Fibroblast of skin of left quadriceps (primary cell): ENCODE data around the gene CCDC33.

Source experiments
- DNase-seq, 2 experiments: peaks; one replicate each; pipeline ENCODE4 v3.0.0-alpha.2; 2013; ENCODE audit warnings: low read depth in 2 of 2

The CCDC33 gene

DNA sequence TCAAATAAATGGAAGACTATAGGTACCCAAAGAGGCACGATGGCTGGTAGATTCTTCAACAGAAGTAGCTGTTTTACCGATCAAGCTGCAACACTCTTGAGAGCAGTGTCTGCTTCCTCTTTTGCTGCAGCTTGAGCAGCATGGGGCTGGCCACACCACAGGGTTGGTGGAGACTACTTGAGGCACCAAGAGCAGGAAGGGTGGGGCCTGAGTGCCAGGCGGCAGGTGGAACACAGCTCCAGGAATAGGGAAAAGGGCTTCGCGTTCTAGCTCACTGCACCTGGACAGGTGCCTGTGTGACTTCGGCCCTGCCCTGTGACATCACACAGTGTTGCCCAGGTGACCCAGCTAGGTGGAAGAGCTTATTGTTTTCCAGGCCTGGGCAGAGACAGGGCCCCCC is at the start of gene CCDC33:
TSS of gene CCDC33 (plus strand) at position 365 of the 400 bp plus-strand sequence. CDS start 394 bp downstream, outside the sequence.
- DNase-seq, result no peak

DNA sequence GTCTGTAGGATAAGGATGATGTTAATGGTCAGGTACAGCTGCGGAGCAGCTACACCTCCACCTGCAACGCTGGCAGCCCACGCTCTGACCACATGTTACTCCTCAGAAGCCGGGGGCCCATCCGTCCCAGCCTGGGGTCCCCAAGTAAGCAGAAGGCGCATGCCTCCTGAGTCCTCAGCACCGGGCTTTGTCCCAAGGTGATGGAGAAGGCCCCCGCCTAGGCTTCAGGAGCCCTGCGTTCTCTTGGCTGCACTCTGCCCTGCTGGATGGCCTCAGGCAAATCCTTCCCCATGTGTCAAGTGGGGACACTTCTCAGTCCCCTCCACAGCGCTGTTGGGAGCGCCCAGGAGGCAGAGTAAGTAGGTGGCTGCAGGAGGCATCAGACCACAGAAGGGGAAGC is 47.9 kb upstream of the CCDC33 start:
- no peak for DNase-seq

DNA sequence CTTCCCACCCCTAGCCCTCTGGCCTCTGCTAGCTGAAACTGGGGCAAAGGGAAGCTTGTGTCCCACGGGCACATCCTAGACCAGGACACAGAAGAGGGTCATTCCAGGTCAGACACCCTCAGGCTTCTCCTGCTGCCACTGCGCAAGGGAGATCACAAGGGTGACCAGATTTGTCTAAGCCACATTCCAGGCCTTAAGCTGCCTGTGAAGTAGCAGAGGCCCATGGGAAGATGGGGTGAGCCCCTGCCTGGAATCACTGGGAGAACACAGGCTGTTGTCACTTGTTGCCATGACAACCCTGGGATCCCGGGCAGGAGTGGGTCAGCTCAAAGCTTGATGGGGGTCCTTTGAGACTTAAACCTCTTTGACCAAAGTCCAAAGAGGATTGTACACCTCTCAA is 44.3 kb upstream of the CCDC33 start:
- no peak for DNase-seq

DNA sequence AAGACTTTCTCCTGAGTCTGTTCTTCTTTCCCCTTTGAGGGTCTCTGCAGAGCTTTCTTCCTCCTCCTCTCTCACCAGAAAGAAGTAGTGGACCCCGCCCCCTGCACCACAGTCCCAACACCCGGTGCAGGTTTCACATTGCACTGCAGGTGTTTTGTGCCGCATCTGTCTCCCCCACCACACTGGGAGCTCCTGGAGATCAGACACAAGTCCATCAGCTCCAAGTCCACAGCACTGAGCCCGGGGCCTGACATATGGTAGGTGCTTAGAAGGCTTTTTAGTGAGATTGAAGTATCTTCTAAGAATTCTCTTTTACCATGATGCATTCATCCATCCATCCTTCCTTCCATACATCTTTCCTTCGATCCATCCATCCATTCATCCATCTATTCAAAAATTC is 43.4 kb upstream of the CCDC33 start:
- no peak for DNase-seq

DNA sequence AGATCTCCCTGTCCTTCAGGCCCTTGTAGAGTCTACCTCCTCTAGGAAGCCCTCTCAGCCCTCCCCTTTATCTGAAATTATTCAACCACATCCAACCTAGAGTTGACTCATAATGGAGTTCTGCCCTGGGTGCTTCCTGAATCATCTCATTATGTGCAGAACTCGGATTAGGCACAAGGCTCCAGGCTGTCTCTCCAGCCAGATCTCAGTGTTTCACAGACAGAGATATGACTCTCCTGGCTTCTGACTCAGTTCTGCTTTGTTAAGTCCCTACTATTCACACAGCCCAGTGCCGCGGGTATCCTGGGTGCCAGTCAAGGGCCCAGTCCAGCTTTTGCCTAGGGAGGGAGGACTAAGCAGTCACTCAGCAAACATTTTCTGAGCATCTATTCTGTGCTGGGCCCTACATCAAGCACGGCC is 42.8 kb upstream of the CCDC33 start:
- peak; percentile 58 to 60 for DNase-seq

DNA sequence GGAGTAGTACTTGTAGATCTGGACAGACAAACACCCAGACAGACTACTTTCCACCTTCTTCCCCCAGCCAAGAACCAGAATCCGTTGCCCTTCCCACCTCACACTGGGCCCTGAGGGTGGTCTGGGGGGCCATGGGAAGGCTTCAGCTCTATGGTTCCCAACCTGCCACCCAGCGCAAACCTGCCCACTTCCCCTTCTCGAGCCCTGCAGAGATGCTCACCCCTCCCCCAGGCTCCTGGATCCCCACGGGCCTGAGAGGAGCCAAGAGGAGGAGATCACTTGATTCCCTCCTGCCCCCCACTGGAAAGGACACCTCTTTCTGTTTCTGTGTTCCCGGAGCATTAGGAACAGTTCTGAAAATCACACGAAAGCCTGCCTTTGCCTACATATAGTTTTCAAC is 42.2 kb upstream of the CCDC33 start:
- DNase-seq, result no peak

DNA sequence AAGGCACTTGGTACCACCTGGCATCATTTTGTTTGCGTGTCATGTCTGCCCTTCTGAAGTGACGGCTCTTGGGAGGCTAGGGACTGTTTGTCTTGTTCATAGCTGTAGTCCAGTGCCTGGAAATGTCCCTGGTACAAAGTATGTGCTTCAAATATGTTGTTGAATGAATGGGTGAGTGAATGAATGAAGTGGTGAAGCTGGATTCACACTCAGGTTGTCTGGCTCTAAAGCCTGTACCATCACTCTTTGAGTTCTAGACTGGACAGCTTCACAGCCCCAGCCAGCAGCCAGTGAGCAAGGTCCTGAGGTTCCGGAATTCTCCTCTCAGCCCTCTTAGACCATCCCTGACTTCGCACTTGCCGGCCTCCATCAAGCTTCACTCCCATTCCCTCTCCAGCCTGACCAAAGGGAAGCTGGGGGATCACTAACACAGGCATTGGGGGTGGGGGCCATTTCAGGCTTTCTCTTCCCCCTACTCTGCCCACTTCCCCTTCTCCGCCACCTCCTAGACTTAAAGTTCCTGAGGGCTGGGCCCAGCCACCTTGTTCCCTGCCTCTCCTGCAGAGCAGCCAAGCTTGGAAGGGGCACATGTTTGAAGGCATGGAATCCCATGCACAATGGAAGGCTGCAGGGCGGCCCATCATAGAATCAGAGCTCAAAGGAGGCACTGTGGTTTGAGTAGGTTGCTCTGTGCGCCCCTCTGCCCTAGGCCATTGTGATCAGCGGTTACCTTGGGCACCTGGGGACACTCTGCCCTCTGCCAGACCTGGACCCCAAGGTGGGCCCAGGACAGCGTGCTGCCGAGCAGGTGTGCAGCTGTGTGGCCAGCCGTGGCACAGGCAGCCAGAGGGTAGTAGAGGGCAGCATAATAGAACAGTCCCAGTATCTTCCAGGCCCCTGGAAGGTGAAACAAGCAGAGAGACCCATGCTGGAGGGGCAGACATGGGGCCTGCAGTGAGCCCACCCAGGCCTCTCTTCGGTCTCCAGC is 41.3 kb upstream of the CCDC33 start:
- DNase-seq, result no peak

DNA sequence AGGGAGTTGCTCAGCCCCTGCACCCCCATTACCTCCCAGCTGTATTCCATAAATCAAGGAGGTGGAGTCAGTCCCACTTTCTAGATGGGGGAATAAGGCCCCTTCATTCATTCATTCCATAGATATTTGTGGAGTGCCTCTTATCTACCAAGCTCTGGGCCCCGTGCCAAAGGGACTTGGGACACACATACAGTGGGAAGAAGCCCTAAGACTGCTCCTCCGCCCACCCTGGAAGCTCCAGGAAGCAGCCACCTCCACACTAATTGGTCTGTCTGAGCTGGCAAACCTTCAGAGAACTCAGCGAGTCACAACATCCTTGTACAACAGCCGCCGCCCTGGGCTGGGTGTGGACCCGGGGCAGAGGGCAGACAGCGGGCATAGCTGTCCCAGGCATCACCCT is 40.0 kb upstream of the CCDC33 start:
- peak; percentile 96 for DNase-seq

DNA sequence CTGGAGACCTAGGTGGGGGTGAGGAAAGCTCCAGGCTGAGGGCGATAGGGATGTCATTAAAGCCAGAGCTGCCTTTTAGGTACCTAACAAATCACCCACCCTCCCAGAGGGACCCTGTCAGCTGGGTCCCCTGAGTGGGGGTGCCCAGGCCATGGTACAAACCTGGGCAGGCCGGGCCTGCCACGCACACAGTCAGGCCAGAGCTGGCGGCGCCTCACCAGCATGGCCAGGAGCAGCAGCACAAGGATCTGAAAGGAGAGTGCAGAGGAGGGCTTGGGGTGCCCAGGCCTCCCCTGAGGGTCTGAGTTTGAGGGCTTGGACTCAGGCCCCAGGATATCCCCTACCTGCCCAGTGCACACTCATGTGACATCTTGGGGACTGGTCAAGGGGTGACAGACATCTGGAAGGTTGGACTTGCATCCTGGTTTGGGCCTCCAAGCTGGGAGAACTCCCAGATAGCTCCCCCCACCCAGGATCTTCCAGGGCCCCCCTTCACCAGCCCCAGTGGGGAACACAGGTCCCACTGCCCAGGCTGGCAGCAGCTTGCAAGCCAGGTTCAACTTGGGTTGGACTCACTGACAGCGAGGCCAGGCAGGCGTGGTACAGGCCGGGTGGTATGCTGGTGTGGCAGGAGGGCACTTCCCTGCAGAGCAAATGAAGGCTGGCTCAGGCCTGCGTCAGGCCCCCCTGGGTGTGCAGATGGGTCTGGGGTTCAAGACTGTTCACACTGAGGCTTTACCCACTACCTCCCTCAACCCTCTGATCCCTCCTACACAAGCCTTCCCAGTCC is 38.8 kb upstream of the CCDC33 start:
- no peak for DNase-seq

DNA sequence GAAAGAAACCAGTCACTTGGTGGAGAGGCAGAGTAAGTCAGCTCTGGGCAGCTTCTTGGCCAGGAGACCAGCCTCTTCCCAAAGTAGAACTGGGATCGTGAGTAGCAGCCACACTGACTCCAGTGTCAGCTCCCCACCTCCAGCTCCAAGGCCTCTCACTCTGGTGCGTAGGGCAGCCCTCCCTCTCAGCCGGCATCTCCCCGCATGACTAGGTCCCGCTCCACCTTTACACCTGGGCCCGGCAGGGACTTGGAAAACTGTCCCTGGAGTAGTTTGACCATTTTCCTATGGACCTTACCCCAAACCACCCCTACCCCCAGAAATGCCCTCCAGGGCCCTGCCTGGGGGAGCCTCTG is 36.9 kb upstream of the CCDC33 start:
- no peak for DNase-seq

DNA sequence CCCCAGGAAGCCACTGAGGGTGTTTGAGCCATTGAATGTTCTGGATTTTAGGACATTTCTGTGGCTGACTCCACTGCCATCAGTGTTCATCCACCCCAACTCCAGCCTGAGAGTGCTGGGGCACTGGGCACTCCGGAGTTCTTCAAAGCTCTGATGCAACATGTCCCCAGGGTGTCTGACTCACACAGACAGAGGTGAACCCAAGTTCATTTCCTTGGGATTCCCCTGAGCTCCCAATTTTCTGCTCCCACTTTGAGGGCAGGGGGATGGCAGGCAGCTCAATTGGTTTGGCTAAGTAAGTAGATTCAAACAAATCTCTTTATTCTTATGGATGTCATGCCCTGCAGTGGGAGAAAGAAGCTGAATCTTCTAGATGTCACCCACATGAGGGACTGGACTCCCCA is 35.7 kb upstream of the CCDC33 start:
- peak in 1 of 2 experiments; percentile 44 for DNase-seq

DNA sequence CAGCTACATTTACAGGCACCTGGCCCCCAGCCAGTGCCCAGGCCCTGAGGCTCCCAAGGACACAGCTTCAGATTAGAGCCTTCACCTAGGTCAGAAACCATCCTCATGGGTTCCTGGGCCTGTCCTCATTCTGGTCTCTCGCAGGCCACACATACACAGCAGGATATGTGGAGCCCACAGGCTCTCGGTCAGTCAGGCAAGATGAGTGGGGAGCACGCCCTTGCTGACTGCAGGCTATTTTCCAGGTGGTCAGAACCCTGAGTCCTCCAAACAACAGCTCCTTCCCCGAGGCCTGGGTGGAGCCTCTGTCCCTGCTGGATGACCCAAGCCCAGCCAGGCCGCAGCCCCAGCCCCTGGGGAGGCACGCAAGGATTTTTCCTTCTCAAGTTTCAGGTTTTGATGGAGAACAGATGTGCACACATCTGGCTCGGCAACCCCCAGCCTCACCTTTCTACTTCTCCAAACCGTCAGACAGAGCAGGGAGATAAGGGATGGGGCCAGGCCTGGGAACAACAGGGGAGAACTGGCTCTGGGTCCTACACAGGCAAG is 35.2 kb upstream of the CCDC33 start:
- no peak for DNase-seq

DNA sequence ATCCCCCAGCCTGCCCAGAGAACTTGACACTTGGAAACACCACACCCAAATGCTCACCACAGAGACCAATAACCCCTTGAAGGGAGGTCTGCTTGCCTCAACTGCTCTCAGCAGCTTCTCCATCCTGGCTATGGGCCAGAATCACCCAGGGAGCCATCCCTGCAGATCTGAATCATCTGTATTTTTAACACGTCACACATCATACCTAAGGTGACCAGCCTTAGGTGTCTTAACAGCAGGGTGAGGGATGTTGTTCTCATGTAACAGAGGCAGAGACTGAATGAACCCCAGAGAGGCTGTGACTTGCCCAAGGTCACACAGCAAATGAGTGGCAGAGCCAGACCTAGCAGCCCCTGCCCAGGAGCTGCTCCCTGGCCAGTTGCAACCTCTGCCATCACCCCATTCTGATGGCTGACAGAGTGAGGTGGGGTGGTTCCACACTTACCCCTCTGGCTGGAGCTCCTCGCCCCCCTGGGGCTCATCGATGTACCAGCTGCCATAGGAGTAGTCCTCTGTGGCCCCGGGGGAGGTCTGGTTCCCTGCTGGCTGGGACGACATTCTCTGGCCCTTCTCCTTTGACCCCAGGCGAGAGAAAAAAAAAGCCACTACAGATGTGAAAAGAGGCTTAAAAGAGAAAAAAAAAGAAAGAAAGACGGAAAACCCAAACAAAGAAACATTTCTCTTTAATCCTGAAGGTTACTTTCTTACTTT is 34.3 kb upstream of the CCDC33 start:
- DNase-seq, result no peak

DNA sequence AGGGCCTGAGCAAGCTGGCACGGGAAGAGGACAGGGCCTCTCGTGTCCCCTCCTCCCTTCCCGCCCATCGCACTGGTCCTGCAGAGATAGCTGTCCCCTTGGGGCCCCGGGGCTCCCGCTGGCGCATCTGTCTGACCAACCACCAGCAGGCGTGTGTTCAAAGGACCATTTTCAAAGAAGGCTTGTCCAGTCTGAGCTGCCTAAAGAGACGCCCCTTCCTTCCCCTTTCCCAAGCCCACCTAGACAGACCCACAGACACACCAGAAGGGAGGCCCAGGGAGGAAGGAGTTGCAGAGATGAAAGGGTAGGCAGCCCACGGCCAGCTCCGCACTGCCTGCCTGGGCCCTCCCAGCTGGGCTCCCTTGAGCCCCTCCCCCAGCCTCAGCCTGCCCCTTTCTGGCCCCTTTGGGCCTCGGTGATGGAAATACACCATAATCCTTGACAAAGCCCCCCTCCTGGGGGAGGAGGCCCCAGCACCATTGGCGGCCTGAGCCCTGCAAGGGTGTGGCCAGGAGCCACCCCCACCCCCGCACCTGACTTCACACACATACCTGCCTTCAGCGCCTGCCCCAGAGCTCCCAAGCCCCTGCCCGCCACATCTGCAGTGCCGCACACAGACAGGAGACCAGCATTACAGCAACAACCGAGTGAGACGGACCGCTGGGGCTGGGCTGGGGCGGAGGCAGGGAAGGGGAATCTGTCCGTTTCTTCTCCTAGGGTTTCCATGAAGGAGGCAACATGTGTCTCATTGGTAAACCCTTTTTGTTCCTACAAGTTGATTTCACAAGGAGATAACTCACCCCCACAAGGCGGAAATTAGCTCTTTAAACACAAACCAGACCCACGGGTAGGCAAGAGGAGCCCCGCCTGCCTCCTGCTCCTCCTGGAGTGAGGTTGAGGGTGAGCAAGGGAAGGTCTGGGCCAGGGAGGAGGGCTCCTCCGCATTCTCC is 33.4 kb upstream of the CCDC33 start, which contains the start of gene STRA6:
TSS of gene STRA6 (minus strand) at position 336 of the 950 bp plus-strand sequence. CDS start 520 bp downstream, outside the sequence.
- peak; percentile 52 to 55 for DNase-seq

DNA sequence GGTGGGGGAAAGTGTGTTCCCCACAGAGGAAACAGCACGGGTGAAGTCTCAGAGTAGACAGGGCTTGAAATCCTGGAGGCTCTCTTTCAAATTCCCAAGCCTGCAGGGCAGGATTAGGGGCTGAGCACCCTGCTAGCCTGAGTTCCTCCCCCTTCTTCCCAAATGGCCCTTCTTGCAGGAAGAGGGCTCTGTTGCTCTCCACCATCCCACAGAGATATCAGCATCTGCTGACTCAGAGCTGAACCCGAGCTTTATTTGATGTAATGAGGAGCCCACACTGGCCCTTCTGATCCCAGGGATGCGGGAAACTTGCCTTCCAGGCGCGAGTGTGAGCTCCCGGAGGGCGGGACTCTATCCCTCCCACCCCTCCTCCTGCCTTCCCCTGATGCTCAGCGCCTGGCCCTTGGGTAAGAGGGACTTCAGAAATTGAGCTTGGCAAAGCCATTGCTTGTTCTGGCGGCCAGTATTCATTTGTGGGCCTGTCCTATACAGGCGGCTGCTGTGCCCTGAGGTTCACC is 32.2 kb upstream of the CCDC33 start:
- DNase-seq, result peak; percentile 51 to 55

DNA sequence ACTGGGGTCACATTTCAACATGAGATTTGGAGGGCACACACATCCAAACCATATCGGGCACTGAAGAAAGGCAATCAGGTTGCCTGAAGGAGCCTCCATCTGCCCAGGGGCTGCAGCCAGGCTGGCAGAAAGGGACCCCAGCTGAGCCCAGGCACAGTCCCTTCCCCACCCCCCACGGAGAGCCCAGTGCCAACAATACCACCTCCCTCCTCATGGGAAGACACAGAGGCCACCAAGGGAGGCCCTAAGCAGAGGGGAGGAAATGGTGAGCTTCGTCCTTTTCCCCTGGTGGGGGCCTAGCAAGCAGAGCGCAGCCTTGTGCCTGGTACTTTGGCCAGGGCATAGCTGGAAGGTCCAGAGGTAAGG is 30.6 kb upstream of the CCDC33 start:
- DNase-seq, result no peak

DNA sequence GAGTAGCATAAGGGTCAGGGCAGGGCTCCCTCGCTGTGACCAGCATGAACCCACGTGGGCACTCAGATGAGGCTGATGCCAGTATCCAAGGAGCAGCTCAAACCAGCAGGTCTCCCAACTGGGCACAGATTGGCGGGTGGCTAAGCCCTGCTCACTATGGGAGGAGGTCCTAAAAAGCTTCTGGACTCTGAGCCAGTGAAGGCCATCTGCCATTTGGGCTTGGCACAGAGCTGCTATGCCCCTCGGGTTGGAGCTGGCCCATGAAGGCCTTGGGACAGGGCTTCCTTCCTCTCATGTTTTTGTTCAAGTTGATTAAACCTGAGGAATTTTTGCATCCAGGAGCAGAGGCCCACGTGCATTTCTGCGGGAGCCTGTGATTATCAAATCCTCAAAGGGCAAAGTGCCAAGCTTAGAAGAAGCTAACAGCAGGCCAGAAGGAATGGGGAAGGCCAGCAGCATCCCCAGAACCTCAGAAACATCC is 29.3 kb upstream of the CCDC33 start:
- peak in 1 of 2 experiments; percentile 24 for DNase-seq

DNA sequence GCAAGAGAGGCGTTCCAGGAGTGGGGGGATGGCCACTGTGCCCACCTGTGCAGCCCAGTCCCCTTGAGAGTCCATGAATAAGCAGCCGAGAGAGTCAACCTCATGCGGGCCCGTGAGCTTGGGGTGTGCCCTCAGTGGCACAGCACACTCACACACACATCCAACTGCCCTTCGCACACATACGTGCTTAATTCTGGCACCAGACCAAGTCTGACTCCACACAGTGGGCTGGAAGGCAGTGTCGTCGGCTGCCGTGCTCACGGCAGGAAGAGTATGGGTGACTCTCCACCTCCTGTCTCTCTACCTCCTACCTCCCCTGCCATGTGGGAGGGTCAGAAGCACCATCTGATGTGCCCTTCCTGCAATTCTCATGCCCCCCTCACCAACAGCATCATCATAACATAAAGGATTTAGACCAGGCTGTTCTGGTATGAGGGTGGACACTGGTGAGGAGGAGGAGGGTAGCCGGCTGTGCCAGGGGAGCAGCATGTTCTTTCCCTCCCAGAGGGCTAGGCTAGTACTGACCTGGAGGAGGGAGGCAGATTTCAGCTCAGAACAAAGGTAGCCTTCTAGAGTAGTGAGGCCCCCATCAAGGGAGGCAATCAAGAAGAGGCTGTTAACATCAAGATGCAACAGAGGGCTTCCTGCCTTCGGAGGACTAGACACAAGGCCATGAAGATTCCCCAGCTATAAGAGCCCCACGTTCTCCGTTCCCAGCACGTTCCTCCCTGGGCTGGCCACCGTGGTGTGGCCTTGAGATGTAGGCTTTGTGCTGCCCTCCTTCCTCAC is 28.3 kb upstream of the CCDC33 start:
- no peak for DNase-seq

DNA sequence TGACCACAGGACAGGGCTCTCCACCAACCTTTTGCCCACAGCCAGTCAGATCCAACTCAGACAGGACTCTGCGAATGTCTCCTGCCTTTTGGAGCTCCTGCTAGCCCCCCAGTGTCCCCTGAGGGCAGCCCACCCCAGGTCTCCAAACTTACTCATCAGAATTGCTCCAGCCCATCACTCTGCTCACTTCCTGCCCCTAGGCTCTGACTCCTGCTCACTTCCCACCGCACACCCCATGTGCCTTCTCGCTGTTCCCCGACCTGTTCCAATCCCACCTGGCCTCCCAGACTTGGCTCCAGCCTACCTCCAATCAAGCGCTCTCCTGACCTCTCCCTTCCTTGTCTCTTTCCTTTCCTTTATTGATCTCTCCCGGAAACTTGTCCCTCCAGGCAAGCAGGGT is 27.6 kb upstream of the CCDC33 start:
- no peak for DNase-seq
